ENCODE measurements around the gene CARD9. TPM values are rescaled to one million over a fixed set of nuclear protein-coding genes. Genes with fewer than 3 reads are reported as not detected.

CARD9 gene
- total and polyA plus RNA-seq, 2 of the 8 experiments (the other 6 are each of a cell fraction or from before 2014, with no cell fraction given), result 0.15 to 1.1 TPM

DNA sequence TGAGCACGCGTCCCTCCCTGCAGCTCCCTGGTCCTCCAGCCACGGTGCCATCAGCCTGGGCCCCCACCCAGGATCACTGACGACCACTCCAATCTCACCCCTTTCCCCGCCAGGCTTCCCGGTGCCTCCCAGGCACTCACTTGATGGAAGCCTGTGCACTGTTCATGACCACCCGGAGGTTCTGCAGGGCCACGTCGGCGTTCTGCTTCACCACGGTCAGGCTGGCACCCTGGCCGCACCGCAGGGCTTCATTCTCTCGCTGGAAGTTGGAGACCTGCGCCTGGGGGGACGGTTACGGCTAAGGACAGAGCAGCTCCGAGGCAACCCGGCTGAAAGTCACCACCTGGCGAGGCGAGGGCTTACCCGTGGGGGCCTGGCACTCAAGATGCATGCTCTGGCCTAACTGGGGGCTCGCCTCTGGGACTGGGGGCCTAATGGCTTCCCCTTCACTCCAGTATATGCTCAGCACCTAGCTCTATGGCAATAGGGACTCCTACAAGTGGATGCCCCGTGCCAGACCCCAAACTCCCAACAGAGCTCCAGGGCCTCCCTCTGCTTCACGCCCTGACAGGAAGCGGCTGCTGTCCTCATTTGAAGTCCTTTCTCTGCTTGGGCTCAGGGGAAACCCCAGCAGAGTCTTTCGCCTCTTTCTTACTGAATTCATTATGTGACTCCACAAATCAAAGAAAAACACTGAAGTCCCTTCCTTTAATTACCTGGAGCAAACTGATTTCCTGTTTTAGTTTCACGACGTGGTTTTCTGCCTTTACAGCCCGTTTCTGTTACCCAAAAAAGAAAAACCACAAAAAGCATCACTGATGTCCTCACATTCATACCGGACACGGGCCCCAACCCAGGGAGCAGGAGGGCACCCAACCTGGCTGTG lies 30.7 kb upstream of the CARD9 start:
- Histone ChIP-seq H3K27ac (ENCODE audit: low read depth, low read length) (no peak overlapping the region), H3K27me3 (replicated peaks in 1 of 4; ENCODE audit: control insufficient read depth in 3 of 4, extremely low read depth in 1 of 4, insufficient read depth in 3 of 4, low read length in 3 of 4) (no peaks in the 10 kb centered on the region), H3K79me1 (ENCODE audit: low read depth, low read length) (peaks cover 10% of the 10 kb centered on the region), H2BK5ac (ENCODE audit: low read depth, low read length) (no peak overlapping the region), H3K9me3 (ENCODE audit: insufficient read depth in 2 of 2, low read depth in 1 of 2, low read length in 1 of 2) (no peaks in the 10 kb centered on the region), H3K18ac (ENCODE audit: extremely low read depth, low read length) (no peak overlapping the region), H3K4me2 (ENCODE audit: insufficient read depth in 1 of 2, low read depth in 2 of 2, low read length in 2 of 2) (no peak overlapping the region), H3K4me1 (replicated peaks in 1 of 4; ENCODE audit: control insufficient read depth in 3 of 4, insufficient read depth in 4 of 4, low read length in 3 of 4) (peaks cover 0 to 2% (median 0%) of the 10 kb centered on the region in 4 experiments; a peak in 2 of 7 replicates), H4K5ac (ENCODE audit: insufficient read length, low read depth, low read length) (no peak overlapping the region), H2AK5ac (ENCODE audit: low read depth, low read length) (no peak overlapping the region), H3K56ac (replicated peaks; ENCODE audit: insufficient read length, low read depth, low read length) (no peak overlapping the region), H3K14ac (ENCODE audit: insufficient read length) (no peak overlapping the region), H2BK12ac (ENCODE audit: low read depth, low read length) (no peak overlapping the region), H3K79me2 (ENCODE audit: control insufficient read depth in 1 of 2, insufficient read depth in 2 of 2, low read length in 2 of 2) (peaks cover 0 to 15% of the 10 kb centered on the region in 2 experiments; a peak in 2 of 4 replicates), H3K23ac (ENCODE audit: insufficient read length) (no peak overlapping the region), H3K4ac (replicated peaks; ENCODE audit: insufficient read length, low read depth, low read length) (no peak overlapping the region), H4K8ac (ENCODE audit: extremely low read depth, insufficient read depth, low read length) (no peak overlapping the region), H2BK20ac (ENCODE audit: low read length) (no peak overlapping the region), H3K23me2 (ENCODE audit: low read depth, low read length) (peaks cover under 1% of the 10 kb centered on the region; the same call in 1 of the 2 replicates), H3K36me3 (ENCODE audit: control insufficient read depth in 2 of 4, insufficient read depth in 4 of 4, low read length in 3 of 4) (peaks cover 14 to 53% (median 36%) of the 10 kb centered on the region in 4 experiments; a peak in 7 of 8 replicates), H2BK120ac (replicated peaks; ENCODE audit: low read depth, low read length) (no peak overlapping the region), H4K91ac (replicated peaks; ENCODE audit: insufficient read length, low read length) (no peak overlapping the region), H2AFZ (ENCODE audit: low read length) (no peak overlapping the region), H2BK15ac (ENCODE audit: low read length) (no peak overlapping the region), H3K4me3 (ENCODE audit: extremely low read depth in 1 of 4, insufficient read depth in 2 of 4, low read depth in 3 of 4, low read length in 4 of 4) (no peak overlapping the region), H4K20me1 (replicated peaks in 1 of 2; ENCODE audit: control insufficient read depth in 1 of 2, insufficient read depth in 2 of 2, low read length in 2 of 2) (peaks cover 5 to 7% of the 10 kb centered on the region in 2 experiments), H3K9ac (replicated peaks in 1 of 4; ENCODE audit: extremely low read depth in 1 of 4, low read depth in 3 of 4, low read length in 3 of 4) (no peak overlapping the region; a peak in 1 of 7 replicates)
- FAIRE-seq (no peak), DNase-seq (ENCODE audit: low read depth in 1 of 2, low spot score in 2 of 2) (no peak)
- WGBS, 2 experiments (ENCODE audit: extremely low coverage in 1 of 2, insufficient coverage in 1 of 2, insufficient read length in 1 of 2, insufficient replicate concordance in 2 of 2, low coverage in 1 of 2, low lambda C conversion rate in 2 of 2, missing lambda C conversion rate in 1 of 2), result 95% methylated on average over 32 of the region's 32 CpGs; no CpG with 5 or more reads in 1 of the 2 experiments
- CTCF ChIA-PET (ENCODE audit: partially characterized antibody), result interaction anchor here (0.7 to 1.4 kb wide), 5 partner anchors 9 to 113 kb away, joined by 3 read pairs; no protein-coding TSS in a partner anchor
- POLR2A ChIA-PET (ENCODE audit: partially characterized antibody), result interaction anchor here (1.2 to 14.6 kb wide), 7 partner anchors 10 to 71 kb away, joined by 3 to 139 read pairs (median 6); partner anchors contain the start of gene DNLZ
